NOMO-1 treated with DMSO at 0.1 percent for 48 hours (cell line): Measurements from ENCODE around the gene FSTL4.

ENCODE experiments used
- DNase-seq: peaks from one replicate; lab custom pipeline; 2025; ENCODE audit not compliant: unreplicated experiment; lab: John Stamatoyannopoulos, UW

The FSTL4 gene

DNA sequence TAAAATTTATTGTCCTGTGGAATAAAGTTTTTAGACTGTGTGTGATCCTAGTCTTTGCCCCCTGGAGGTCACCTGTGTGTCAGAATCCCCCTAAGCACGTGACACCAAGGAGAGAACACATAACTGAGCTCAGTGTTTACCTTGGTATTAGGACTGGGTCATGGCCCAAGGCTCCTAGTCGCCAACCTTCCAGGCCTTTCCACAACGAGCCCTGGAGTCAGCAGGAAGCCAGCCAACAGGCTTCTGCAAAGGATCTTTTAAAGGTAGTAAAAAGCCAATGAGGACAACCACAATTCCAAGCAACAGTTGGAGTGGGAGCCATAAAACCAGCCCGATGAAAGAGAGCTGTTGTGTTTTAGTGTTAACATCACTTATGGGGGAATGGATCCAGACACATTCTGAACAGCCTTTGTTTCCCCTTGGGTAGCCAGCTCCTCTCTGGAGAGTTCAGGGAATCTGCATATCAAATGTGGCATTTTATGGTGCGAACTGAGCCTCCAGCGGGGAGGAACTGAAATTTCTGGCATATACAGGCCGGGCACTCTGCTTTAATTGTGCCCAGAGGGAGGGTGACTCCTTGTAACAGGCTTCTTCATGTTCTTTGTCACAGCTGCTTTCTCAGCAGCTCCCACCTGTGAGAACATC is 239.9 kb downstream of the FSTL4 start:
- DNase-seq: no peak

DNA sequence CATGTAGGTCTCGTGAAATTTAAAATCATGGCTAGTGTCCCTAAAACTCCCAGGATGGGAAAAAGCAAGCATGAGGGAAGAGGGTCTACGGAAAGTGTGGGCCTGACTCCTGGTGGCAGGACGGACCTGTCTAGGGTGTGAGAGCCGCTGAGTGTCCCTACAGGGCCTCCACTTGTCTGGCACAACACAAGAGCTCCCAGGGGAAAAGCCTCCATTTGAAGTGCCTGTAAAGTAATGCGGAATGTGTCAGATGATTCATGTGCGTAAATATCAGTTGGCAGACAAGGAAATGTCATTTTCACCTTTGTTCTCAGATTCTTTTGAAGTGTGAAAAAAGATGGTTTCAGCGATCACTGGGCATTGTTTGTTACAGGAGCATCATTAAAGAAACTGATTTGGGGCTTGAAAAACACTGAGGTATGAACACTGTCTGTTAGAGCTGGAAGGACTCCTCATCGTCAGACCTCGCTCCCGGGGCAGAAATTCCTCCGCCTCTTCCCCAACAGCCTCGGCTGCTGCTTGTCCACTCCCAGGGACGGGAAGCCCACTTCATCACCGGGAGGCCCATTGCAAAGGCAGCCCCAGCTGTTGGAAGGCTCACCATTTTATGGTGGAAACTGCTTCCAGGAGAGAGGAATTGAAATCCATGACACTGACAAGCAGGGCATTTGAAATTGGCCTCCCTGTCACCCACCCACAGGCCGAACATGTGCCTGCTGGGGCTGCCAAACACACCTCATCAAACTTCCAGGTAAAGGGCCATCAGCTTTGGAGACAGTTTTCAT is 240.8 kb downstream of the FSTL4 start:
- no peak for DNase-seq

GRCh38 chr5:133370904-133371303 is 241.4 kb downstream of the FSTL4 start:
- no peak for DNase-seq

DNA sequence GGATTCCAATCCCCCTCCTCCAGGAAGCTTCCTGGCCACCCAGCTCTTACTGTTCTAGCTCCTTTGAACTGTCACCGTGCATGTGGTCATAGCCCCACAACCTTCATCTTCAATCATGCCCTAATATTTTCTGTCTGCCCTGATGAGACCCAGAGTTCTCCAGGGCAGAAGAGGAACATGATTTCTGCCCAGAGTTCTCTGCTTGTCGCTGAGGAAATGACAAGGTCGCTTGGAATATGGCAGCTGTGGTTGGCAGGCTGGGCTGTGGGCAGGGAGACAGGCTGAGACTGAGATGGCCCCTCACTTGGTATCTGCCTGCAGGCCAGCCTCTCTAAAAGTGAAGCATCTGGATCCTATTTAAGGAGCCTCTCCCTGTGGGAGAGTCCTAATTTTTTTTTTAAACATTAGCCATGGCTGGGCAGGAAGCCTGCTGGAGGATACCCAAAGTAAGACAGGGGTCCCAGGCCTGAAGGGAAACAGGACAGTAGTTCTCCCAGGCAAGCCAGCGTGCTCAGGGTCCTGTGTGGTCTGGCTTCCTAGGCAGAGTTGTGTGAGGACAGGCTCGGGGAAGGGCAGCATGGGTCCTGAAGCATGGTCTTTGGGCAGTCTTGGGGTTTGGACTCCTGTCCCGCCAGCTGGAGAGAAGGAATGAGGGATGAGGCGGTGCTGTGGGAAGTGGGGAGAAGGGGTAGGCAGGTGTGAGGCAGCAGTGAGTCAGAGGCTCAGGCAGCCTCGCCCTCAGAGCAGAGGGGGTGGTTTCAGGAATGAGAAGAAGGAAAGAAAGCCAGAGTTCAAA is 242.1 kb downstream of the FSTL4 start:
- DNase-seq: no peak

DNA sequence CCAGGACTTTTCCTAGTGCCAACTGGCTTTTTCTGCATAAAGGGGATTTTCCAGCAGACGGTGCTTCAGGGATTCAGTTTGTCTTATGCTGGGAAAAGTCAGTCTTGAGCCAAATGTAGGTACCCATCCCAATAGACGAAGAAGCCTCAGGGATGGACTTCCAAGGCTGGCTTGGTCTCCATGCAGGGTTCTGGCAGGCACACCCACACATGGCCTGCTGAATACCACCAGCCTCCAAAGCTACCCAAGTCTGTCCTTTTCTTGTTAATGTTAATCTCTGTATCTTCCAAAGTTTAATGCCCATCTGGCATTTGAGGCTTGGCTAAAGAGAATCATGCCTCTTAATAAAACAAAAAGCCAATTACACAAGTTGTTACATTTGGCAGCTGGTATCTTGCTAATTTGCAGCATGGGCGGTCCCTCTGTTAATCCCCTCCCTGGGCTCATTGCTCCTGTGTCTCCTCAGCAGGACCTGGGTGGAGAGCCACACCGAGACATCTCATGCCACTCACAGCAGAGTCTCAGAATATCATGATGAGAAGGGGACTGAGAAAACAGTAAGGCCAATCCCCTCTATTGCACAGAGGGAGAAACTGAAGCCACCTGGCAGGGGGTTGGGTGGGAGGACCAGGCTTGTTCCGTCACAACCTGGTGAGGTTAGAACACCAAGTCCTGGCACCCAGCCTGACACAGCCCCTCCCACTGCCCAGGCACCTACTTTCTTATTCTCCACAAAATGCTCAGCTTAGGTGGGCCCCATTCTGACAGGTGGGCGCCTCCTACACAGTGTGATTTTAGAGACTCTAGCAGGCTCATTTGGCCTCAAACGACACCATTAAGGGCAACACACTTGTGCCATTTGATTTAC is 243.2 kb downstream of the FSTL4 start:
- no peak for DNase-seq

DNA sequence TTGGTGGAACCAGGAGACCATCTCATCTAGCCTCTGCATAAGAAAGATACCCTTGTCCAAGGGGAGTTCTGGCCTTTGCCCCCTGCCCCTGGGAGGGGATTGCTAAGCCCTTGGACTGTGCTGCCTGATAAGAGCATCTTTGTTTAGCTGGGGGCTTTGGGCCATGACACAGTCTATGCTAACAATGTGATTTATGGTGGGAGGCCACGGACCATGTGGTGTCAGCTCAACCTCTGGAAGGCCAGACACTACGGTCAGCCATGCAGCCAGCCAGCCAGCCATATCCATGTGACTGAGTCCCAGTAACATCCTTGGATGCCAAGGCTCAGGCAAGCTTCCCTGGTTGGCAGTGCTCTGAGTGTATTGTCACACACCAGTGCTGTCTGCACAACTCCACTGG is 244.4 kb downstream of the FSTL4 start:
- no peak for DNase-seq

DNA sequence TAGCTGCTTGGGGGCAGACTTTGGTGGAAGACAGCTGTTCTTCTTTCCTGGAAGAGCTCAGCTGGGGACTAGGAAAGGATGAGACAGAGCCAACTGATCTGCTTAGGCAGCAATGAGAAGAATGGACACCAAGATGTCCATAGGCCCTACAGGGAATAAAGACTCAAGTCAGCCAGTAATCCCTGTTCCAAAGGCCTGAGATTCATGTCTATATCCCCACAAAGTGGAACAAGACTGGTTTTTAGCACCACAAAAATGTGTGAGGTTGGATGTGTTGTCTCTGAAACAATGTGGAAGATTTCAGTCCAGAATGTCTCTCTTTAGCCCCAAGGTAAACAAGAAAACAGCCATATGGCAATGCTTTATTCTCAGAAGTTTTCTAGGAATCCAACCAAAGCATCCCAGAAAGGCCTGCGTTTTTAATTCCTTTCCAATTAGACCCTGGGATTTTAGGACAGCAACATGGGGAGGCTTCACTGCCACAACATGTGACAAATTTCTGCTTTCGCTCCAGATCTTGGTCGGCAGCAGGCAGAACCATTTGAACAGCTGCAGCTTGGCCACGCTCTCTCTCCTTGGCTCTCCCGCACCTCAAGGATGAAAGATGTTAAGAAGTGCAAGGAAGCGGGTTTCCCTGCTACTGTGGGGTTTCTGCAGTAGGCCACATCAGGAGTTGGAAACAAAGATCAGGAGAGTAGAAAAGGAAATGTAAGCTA is 245.1 kb downstream of the FSTL4 start:
- no peak for DNase-seq

DNA sequence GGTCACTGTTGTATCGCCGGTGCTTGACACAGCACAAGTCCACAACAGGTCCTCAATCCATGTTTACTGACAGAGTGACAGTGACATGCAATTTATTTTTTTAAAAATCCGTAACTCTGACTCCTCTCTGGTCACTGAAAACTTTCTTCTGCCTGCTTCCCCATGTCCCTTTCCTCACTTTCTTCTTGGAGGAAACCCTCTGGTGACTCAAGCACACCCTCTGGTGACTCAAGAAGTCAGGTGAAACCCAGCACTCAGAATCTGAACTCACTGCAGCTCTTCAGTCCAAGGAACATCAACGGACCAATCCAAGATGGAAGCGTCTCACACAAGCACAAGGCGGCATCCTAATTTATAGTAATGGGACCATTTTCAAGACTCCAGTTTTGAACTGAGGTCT is 245.9 kb downstream of the FSTL4 start:
- DNase-seq: no peak

- DNase-seq: no peak
Observed at GRCh38 chr5:133365738-133366137, 246.6 kb downstream of the FSTL4 start.

DNA sequence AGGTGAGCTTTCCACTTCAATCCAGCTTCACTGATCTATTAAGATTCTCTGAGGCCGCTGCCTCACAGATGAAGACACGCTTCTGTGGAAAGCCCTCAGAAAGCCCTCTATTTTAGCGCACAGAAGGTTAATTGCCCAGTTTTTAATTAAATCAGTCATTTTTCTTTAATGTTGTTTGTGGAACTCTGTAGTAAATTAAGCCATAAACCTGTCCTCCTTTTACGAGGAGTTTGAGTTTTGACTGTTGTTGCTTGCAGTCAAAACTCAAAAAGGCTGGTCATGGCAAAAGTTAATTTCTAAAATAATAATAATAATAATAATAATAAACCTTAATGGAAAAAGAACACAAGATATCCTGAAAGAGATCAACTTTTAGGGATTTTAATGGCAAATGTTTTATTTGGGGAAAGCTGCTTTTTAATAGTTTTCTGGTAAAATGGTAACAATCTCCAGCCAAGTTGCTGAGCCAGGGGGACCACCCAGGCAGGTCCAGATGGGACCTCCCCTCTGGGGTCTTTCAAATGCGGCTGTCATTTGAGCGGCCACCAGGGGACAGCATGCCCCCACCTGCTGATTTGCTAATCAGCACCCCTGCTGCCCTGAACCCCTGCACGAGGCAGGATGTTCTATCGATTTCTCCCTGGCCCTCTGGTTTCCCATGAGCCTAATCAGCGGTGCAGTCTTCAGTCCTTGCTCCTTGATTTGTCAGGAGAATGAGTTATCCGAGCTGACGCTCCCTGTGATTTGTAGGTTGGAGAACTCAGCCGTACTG is 247.2 kb downstream of the FSTL4 start:
- no peak for DNase-seq

- no peak for DNase-seq
Observed at GRCh38 chr5:133363807-133364587, 248.3 kb downstream of the FSTL4 start.

GRCh38 chr5:133362438-133362837 is 249.9 kb downstream of the FSTL4 start:
- no peak for DNase-seq

- no peak for DNase-seq
Observed at GRCh38 chr5:133361922-133362321, 250.4 kb downstream of the FSTL4 start.

- DNase-seq: no peak
Observed at GRCh38 chr5:133360693-133361472, 251.5 kb downstream of the FSTL4 start.

DNA sequence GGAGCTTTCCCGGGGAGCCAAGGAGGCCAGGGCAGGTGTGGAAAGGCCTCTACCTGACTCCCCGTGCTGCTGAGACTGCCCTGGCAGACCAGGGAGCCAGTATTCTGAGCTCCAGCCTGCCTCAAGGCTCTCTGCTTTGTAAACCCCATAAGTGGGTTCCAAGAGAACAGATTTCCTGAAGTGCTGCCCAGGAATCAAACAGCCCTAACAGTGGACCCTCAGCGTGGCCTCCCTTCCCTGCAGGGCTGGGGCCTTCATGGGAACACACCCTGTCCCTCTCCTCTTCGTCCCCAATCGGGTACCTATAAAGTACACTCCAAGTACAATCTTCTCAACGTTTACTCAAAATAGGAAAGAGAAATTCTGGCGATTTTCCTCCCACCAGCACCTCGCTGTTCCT is 252.5 kb downstream of the FSTL4 start:
- no peak for DNase-seq

DNA sequence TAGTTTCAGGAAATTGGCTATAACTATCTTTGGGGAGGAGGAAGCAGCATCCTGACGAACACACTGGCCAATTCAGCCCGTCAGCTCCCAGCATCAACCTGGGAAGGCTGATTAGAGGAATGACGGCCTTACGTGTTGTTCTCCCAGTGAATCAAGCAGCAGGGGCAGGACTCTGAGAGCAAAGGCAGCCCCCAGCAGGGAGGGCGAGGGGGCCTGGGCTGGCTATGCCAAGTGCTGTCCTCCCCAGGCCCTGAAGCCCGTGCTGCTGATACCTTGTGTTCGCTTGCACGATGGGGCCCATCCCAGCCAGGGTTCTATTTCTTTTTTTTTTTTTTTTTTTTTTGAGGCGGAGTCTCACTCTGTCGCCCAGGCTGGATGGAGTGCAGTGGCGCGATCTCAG is 254.1 kb downstream of the FSTL4 start:
- DNase-seq: no peak

DNA sequence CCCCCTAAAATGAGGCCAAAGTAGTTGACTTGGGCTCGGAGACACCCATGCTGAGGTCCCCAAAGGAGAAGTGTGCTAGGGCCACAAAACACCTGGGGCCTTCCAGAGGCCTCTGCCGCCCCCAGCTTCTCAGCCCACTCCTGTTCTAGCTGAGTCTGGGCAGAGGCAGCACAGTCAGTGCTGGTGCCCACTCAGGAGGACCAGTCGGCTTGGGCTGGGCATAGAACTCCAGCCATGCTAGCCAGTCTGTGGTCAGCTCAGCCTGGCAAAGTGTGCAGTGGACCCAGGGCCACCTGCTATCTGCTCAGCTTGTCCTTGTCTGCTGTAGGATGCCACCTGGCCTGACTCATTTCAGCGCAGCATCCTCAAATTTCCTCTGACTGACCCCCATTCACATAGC is 254.6 kb downstream of the FSTL4 start:
- DNase-seq: no peak

DNA sequence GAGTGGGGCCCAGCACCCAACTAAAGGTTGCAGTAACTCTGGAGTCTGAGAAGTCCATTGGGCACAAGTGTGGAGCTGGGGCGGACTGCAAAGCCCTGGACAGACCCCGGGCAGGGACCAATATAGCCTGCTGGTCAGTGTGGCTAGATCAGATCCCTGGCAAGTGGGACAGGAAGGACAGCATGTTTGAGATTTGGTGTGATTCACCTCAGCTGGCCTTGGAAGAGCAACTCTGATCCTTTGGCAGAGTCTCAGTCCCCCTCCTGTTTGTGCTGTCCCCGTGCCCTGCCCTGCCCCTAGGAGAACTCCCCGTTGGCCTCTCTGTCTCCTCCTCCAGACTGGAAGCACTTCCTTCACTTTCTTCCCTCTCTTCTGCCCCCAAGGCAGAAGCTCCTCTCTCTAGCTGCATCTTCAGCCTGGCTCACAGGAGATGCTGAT is 255.3 kb downstream of the FSTL4 start:
- DNase-seq: no peak
